ENCODE measurements around the gene ZCRB1.

The ZCRB1 gene

DNA sequence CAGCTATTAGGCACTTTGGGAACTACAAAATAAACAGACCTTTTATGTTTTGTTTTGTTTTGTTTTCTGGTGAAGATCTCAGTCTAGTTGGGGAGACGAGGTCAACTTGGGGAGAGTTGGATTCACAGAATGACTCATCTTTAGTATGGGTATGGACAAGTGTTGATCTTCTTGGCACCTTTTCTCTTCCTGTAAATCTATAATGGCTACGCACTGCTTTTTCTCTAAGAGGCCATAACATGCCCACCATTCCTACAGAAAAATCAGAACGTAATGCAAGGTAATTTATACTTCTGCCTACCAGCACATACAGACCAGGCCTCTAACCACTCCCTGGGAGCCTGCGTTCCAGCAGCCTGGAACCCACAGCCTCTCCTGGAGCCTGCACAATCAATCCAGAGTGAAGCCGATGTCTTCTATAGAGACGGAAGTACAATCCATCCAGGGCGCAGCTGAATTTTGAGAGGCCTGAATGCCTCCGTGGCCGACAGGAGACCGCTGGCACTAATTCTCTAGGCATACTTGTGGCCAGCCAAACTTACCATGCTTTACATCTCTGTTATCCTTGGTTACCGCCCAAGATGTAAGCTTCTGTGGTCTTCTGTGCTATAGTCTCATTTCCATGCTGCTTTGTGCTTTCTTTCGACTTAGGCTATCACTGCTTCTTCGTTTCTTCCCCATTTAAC is 790 bp upstream of the ZCRB1 start:
- peak; percentile 35 for DNase-seq

DNA sequence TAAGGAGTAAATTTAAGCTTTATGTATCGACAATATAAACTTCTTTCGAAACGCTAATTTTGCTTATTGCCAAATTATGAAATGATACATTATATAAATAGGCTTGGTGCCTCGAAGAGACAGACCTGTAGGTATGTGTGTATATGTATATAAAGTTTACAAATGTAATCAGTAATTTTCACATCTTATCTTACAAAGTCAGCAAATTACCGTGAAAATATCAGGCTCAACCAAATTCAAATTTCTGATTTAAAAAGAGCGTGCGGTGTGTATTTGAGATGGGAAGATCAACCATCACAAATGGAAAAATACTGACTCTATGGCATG is 605 bp downstream of the ZCRB1 start:
- no peak for DNase-seq

DNA sequence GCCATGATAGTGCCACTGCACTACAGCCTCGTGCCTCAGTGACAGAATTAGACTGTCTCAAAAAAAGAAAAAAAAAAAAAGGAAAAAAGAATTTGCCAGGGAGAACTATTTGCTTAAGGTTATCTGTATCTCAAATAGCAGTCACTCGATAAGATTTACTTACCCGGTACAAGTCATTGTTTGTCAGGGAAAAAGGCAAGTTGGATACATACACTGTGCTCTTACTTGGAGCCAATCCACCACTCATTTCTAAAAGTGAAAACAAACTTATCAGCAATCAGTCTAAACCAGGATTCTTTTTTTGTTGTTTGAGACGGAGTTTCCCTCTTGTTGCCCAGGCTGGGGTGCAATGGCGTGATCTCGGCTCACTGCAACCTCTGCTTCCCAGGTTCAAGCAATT is 2.0 kb downstream of the ZCRB1 start:
- no peak for DNase-seq

DNA sequence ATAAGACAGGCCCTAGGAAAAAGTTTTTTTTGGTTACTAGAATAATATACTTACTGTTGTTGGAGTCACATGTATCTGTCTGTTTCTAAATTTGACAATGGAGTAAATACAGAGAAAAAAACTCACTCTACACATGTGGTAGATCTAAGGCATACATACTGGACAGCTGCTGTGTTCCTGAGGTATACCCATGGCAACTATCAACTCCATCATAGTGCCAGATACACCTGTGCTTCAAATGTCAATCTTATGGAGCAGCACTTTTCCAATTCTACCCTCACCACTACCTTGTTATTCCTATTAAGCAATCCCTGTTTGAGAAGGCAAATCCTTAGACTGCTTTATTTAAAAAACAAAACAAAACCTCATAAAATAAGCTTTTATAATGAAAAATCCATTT is 3.3 kb downstream of the ZCRB1 start:
- no peak for DNase-seq

DNA sequence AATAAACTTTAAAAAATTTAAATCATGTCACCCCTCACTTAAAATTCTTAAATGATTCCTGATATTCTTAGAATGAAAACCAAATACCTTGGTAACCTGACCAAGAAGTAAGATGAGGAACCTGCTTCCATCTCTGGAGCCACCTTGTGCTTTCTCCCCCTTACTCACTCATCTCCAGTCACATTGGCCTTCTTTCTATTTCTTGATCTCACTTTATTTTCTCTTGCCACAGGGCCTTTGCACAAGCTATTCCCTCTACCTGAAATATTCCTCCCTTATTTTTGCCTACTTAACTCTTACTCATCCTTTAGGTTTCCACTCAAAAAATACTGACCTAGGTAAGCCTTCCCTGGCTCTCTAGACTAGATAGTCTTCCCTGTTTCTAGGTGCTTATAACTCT is 5.1 kb downstream of the ZCRB1 start:
- no peak for DNase-seq

DNA sequence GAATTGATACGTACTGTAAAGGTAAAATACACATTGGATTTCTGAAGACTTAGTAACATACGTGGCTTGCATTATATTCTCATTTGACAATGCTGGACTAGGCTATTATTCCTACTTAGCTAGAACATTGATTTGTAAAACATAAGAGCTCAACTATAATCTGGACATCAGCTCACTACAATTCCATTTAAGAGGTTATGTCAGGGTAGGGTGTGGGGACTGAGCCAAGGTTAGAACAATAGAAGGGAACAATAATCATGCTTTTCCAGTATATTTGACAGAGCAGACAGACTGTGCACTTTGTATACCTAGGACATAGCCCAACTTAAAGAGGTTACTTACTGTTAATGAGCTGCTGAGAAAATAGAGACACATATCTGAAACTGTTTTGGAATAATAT is 10.8 kb downstream of the ZCRB1 start:
- no peak for DNase-seq

DNA sequence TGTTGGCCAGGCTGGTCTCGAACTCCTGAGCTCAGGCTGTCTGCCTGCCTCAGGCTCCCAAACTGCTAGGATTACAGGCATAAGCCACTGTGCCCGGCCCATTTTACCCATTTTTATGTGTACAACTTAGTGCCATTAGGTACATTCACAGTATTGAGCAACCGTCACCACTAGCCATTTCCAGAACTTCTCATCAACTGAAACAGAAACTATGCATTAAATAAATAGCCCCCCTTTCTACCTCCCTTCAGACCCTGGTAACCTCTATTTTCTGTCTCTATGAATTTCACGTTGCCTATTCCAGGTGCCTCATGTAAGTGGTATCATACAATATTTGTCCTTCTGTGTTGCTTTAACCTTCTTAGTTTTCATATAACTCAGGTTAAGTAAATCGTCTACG is 15.9 kb downstream of the ZCRB1 start:
- no peak for DNase-seq

DNA sequence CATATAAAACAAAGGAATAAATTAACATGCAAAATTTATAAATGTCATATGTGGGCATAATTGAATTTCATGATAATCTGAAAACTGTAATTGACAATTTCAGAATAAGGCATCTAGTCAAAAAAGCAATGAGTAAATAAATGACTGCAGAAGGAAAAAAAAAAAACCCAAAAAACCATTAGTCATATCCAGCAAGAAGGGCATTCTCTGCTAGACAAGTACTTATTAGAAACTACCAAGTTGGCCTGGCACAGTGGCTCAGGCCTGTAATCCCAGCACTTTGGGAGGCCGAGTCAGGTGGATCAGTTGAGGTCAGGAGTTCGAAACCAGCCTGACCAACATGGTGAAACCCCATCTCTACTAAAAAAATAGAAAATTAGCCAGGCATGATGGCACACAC is 17.5 kb downstream of the ZCRB1 start:
- no peak for DNase-seq

DNA sequence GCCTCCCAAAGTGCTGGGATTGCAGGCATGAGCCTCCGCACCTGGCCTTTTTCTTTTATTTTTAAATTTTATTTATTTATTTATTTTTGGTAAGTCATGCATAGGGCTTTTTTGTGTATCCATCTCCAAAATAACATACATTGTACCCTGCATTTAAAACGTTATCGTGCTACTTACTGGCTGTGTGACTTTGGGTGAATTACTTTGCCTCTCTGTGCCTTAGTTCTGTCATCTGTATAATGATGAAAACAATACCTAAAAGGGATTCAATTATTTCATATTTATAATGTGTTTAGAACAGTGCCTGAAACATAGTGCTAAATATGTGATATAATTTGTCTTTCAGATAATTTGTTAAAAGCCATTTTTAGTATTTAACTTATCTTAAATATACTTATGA is 19.6 kb downstream of the ZCRB1 start:
- DNase-seq, result no peak

DNA sequence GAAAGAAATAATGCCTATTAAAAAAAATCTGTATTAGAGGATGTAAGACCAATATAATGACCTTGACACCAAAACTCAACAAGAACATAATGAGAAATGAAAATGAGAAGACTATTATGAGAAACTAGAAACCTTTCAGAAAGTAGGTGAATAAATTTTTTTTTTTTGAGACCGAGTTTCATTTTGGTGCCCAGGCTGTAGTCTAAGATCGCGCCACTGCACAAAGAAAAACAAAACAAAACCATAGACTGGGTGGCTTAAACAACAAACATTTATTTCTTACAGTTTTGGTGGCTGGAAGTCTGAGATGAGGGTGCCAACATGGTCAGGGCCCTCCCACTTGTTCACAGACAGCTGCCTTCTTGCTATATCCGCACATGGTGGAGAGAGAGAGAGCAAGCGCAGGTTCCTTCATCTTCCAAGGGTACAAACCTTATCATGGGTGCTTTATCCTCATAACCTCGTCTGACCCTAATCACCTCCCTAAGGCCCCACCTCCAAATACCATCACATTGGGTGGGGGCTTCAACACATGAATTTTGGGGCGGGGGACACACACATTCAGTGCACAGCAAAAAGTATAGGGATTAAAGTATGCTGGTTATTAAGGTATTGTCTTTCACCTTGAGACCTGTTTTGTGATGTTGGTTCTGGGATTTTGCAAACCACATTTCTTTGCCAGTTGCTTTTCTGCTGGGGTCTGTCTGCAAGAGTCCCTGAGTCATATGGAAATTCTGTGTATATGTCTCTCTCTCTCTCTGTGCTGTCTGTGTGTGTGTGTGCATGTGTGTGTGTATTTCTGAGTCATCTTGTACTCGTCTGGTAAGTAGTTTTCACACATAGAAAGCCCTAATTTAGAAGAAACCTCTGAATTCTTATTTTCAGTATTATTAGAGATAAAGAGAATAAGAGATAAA is 26.2 kb downstream of the ZCRB1 start:
- peak; percentile 25 for DNase-seq

DNA sequence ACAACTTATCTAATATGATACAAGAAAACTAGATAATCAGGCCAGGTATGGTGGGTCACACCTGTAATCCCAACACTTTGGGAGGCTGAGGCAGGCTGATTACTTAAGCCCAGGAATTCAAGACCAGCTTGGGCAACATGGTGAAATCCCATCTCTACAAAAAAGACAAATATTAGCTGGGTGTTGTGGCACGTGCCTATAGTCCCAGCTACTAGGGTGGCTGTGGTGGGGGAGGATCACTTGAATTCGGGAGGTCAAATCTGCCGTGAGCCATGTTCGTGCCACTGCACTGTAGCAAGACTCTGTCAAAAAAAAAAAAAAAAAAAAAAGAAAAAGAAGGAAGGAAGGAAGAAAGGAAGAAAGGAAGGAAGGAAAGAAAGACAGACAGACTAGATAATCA is 27.0 kb downstream of the ZCRB1 start:
- DNase-seq, result no peak

DNA sequence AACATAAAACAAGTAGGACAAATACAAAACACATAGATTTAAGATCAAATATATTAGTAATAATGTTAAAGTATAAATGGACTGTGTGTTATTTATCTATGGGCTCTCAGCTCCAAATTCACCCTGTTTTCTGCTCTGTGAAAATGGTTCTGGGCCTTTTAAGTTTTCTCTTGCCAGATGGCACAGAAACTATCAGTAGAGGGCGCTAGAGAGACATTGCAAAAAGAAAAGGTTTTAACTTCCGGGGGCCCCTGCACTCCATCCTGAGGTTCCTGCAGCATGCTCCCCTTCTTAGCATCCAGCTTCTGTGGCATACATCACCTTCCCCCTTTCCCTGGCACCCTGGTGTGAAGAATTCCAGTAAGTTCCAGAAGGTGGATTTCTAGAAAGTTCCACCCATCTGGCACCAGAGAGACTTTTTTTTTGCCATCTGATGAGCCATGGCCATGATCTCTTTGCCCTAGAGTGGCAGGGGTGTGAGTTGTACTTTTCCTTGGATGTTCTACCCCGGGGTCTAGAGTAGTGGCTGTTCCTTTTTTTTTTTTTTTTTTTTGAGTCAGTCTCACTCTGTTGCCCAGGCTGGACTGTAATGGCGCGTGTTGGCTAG is 29.3 kb downstream of the ZCRB1 start:
- DNase-seq, result peak; percentile 24

DNA sequence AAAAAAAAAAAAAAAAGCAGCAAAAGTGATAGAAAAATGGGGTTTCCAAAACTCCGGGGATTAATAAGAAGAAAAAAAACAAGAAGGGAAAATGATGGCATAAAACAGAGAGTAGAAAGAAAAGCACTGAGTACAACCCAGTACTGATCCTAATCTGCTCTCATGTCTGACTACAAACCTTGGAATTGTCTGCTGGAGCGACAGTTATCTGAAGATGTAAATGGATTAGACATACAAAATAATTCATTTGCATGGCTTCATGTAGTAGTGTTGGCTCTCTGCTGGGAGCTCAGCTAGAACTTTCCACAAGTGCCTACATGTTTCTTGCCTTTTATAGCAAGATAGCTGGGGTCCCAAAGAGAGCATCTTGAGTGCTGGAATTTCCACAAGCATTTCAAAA is 34.2 kb downstream of the ZCRB1 start:
- DNase-seq, result no peak

DNA sequence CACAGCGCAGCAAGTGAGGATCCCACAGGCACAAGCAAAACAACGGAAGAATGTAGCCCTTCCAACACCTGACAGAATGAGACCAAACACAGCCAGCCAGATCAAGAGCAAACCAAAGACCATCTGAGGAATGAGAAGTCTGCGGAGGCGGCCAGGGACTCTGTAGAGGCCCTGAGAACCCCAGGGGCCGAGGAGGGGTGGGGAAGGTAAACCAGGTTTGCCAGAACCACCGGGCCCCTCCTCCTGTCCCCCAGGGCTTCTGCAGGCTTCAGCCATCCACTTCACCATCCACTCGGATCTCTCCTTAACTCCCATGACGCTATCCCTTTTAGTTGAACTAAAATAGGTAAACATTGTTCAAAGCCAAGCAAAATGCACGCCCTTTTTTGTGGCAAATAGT is 37.4 kb downstream of the ZCRB1 start:
- no peak for DNase-seq

DNA sequence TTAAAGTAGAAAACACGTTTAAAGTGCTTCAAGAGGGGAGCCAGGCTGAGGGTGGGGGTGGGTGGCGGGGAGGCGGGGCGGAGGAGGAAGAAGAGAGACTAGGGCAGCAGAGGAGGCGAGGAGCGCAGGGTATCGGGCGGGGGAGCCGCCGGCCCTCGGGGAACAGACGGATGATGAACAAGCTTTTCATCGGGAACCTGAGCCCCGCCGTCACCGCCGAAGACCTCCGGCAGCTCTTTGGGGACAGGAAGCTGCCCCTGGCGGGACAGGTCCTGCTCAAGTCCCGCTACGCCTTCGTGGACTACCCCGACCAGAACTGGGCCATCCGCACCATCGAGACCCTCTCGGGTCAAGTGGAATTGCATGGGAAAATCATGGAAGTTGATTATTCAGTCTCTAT is 39.2 kb downstream of the ZCRB1 start:
- no peak for DNase-seq

DNA sequence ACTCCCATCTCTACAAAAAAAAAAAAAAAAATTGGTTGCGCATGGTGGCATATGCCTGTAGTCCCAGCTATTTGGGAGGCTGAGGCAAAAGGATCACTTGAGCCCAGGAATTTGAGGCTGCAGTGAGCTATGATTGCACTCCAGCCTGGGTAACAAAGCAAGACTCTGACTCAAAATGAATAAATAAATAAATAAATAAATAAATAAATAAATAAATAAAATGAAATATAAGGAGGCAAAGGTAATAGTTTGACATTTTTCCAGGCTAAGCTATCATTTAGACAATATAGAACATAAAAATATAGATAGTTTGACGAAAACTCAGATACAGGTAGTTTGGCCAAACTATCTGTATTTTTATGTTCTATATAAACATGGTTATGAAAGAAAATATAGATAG is 40.5 kb downstream of the ZCRB1 start:
- no peak for DNase-seq

DNA sequence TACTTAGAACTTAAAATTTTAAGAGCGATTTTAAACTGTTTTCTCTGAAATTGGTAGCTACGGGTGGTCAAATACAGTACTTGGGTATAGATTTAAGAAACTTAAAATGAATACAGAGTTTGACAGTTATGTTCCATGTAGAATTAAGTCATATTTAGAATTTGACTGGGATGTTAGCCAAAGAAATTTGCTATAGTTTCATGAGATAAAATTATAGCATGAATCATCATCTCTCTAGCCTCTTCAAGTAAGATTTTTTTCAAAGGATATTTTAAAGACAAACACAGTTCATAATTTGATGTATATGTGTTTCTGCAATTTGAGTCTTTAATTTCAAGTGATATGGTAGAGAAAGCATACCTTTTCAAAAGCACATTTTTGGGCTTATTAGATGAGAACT is 41.0 kb downstream of the ZCRB1 start:
- DNase-seq, result no peak

DNA sequence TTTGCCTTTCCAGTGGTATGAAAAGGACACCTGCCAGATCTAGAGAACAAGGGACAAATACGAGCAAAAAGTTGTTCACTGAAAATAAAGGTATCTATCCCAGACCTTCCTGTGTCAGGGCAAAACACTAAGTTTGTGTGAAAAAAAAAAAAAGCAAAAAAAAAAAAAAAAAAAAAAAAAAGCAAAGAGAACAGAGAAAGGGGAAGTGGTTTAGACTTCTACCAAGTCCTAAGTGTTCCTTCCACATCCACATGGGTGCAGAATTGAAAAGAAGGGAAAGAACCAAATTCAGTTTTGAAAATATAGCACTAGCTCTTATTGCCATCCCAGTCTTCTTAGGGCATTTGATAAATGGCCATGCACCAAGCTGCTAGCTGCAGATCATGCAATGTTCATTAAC is 41.7 kb downstream of the ZCRB1 start:
- no peak for DNase-seq

DNA sequence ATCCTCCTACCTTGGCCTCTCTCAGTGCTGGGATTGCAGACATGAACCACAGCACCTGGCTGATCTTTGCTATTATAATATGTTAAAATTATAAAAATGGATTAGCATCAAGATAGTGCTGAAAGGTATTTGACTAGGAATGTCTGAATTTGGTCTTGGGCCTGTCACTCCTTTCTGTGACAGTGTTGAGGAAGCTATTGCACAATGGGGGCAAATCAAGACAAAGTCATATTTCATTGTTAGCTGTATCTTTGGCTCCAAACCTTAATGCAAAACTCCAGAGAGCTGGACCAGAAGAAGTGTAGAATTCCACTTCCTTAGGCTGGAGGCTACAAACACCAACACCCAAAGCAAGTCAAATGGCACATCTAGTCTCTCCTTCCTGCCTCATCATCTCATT is 42.2 kb downstream of the ZCRB1 start:
- no peak for DNase-seq

DNA sequence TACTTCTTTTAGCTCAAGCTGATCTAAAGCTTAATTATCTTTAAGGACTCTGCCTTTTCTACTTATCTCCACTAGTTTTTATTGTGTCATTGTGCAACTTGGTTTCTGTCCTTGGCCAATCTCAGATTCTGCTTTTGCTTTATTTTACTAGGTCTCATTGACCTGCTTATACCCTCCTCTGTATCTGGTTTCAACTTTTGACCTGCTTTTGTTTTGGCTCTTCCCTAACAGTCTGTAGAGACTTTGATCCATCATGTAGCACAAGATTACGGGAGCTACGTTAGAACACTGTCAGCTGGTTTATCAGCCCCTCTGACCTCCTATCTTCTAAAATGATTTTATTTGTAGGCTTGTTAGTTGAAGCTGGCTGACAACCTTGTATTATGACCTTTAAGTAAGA is 43.6 kb downstream of the ZCRB1 start:
- DNase-seq, result no peak

DNA sequence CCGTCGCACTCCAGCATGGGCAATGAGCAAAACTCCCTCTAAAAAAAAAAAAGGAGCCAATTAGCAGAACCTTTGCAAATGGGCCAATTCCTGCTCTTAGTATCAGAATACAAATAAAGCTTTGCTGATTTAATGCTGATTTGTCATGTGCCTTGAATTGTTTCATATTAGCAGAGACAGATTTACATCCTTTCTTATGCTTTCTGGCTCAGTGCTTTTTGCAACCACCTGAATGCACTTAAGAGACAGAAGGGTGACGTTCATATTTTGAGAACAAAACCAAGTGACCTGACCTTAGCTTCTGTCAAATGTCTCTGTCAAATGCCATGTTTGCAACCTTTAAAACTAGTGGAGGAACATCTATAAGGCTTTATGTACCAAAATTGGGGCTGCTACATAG is 44.0 kb downstream of the ZCRB1 start:
- no peak for DNase-seq

DNA sequence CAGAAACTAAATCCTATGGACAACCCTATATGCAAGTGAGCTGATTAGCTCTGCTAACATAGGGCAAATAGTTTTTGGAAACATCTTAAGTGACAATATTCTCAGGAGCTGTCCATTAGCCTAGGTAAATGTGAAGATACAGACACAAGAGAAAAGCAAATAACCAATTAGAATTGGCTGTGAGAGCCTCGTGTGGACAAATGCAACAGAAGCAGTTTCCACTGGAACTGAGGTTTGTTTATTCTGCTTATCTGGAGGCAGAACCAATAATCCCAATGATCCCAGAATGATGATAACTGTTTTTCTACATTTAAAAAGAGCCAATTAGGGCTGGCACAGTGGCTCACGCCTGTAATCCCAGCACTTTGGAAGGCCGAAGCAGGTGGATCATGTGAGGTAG is 44.6 kb downstream of the ZCRB1 start:
- DNase-seq, result no peak

DNA sequence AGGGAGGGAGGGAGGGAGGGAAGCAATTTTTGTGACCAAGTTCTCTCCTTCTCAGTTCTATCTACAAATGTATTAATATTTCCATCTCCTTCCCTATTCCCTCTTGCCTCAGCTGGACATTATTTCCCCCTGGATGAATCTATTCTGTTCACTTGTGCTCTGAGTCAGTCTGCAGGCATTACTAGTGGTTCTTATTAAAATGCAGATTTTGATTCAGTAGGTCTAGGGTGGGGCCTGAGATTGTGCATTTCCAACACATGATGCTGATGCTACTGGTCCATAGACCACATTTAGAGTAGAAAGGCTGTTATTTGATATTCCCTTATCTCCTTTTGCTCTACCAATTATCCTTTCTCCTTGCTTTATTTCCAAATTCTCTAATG is 47.8 kb downstream of the ZCRB1 start:
- no peak for DNase-seq

DNA sequence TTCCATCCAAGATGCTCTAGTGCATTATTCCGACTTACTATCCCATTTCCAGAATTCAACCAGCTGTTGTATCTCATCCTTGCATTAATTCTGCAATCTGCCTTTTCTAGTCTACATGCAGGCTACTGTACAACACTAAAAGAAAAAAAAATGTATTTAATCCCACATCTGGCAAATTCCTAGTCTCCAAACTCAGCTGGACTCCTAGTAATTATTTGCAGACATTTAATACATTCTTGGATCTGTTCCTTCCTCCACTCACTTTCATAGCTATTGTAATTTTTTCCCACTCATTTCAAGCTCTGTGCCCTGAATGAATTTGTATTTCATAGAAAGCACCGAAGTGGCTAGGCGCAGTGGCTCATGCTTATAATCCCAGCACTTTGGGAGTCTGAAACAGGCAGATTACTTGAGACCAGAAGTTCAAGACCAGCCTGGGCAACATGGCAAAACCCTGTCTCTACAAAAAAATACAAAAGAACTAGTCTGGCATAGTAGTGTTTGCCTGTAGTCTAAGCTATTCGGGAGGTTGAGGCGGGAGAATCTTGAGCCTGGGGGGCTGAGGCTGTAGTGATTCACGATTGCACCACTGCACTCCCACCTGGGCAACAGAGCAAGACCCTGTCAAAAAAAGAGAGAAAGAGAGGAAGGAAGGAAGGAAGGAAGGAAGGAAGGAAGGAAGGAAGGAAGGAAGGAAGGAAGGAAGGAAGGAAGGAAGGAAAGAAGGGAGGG is 48.3 kb downstream of the ZCRB1 start:
- DNase-seq, result no peak
